ENCODE measurements around the gene UBE2U. TPM values are rescaled to one million over a fixed set of nuclear protein-coding genes. Genes with fewer than 3 reads are reported as not detected.

The UBE2U gene
- total and polyA plus RNA-seq, 10 of the 15 experiments (the other 5 are each of a cell fraction or from before 2014, with no cell fraction given): not detected

GRCh38 chr1:64172458-64172983, 30.9 kb upstream of the UBE2U start (continued):
- TF ChIP-seq ZNF687 (IDR thresholded peaks at IDR 0.05): 0 out of 2 replicates have a peak, but pooled peaks have one; percentile 17
- no peak for TF ChIP-seq LARP7 (IDR thresholded peaks at IDR 0.05)
- no peak for TF ChIP-seq TCF12 (IDR thresholded peaks at IDR 0.05; ENCODE audit: low read depth, low read length)
- no peak for TF ChIP-seq NR2F1 (conservative IDR thresholded peaks at IDR 0.05)
- TF ChIP-seq HDAC2 (IDR thresholded peaks at IDR 0.05): no peak
- no peak for TF ChIP-seq PAX8 (IDR thresholded peaks at IDR 0.05)
- TF ChIP-seq ATF7 (IDR thresholded peaks at IDR 0.05; ENCODE audit: low read depth): 0 out of 2 replicates have a peak, but pooled peaks have one; percentile 37
- TF ChIP-seq STAT3 (IDR thresholded peaks at IDR 0.05; ENCODE audit: low read depth, low read length): no peak
- no peak for TF ChIP-seq SMARCA5 (IDR thresholded peaks at IDR 0.05)
- no peak for TF ChIP-seq PRDM15 (CRISPR knock-in tag; IDR thresholded peaks at IDR 0.05)
- TF ChIP-seq PKNOX1 (IDR thresholded peaks at IDR 0.05): no peak
- TF ChIP-seq ATF2 (IDR thresholded peaks at IDR 0.05; ENCODE audit: low read length): no peak
- no peak for TF ChIP-seq CHD4 (IDR thresholded peaks at IDR 0.05)
- TF ChIP-seq YY1 (IDR thresholded peaks at IDR 0.05; ENCODE audit: low read depth, low read length): peak; percentile 67; the same call in 1 of the 2 replicates

All from GM12878 (cell line).